Omental fat pad (tissue), 4 donors: ENCODE results near the gene PLK5. TPM values are rescaled to one million over a fixed set of nuclear protein-coding genes. Genes with fewer than 3 reads are reported as not detected.

Experiments
- ATAC-seq: fragments of 150-250 bp; one replicate; pipeline ENCODE4 v1.9.1; 2016; ENCODE audit warnings: mild to moderate bottlenecking, moderate library complexity; ENCODE audit not compliant: low FRiP score
- DNase-seq: peaks from one replicate; pipeline ENCODE4 v3.0.0-alpha.2; 2019; ENCODE audit warnings: low spot score
- CTCF ChIP-seq, 3 donors: fragments of 450-650 bp; IDR thresholded peaks; one replicate each; pipeline ENCODE4 v1.5.1; 2016 to 2017; ENCODE audit warnings: antibody characterized with exemption in 3 of 3, mild to moderate bottlenecking in 3 of 3, moderate library complexity in 2 of 3
- small RNA-seq: library from RNA; depleted of rRNA; stranded (forward); fragments of <200 nt; gene quantifications from one replicate; pipeline ENCODE3, GENCODE V24; 2016
- total RNA-seq, 4 donors: library from RNA; depleted of rRNA; stranded (reverse); fragments of >200 nt; gene quantifications; one replicate each; pipeline ENCODE4 v1.1.0, GENCODE V29; 2016

Gene PLK5
- total RNA-seq, 4 donors from 2014 or later = not detected

GRCh38 chr19:1579222-1579621 is 55.3 kb downstream of the PLK5 start:
- ATAC-seq (no peak), DNase-seq (no peak)
- TF ChIP-seq CTCF (IDR thresholded peaks at IDR 0.05) = no peak

GRCh38 chr19:1580382-1580781 is 56.5 kb downstream of the PLK5 start:
- no peak for ATAC-seq
- TF ChIP-seq CTCF (IDR thresholded peaks at IDR 0.05) = no peak
- no peak for DNase-seq

- no peak for DNase-seq
- no peak for TF ChIP-seq CTCF (IDR thresholded peaks at IDR 0.05)
- ATAC-seq = no peak
Measured at GRCh38 chr19:1580957-1581356, 57.1 kb downstream of the PLK5 start.

- ATAC-seq = no peak
- no peak for TF ChIP-seq CTCF (IDR thresholded peaks at IDR 0.05)
- no peak for DNase-seq
Measured at GRCh38 chr19:1582201-1582600, 58.3 kb downstream of the PLK5 start.

GRCh38 chr19:1584500-1585242 is 60.8 kb downstream of the PLK5 start:
- ATAC-seq = no peak
- no peak for TF ChIP-seq CTCF (IDR thresholded peaks at IDR 0.05)
- no peak for DNase-seq

GRCh38 chr19:1585243-1585580 is 61.3 kb downstream of the PLK5 start:
- TF ChIP-seq CTCF (IDR thresholded peaks at IDR 0.05) = no peak
- ATAC-seq = no peak
- DNase-seq = no peak

Small RNA genes lying within 50 kb of the gene (small RNA-seq; reads per million reads assigned to genes)
- gene AC005943.2 (not detected), gene RN7SL477P (not detected)

Other genes starting within 250 kb of the PLK5 start
- 10 to 100 TPM; 47.2 to 69.1 (median 59.3) TPM for gene FAM174C, start 248.5 kb upstream of the PLK5 start, total RNA-seq
- gene EFNA2, start 238.2 kb upstream of the PLK5 start, total RNA-seq = not detected
- gene NDUFS7, start 140.2 kb upstream of the PLK5 start, total RNA-seq = 100 to 1,000 TPM in 3 of 4 donors, 10 to 100 TPM in 1; 80.3 to 121 (median 114) TPM
- 10 to 100 TPM; 10.8 to 16.2 (median 13.7) TPM for gene GAMT, start 122.5 kb upstream of the PLK5 start, total RNA-seq
- gene DAZAP1, start 116.5 kb upstream of the PLK5 start, total RNA-seq = 10 to 100 TPM; 47.3 to 55.7 (median 51.1) TPM
- 1,000 to 10,000 TPM; 2,522 to 3,708 (median 2,994) TPM for gene RPS15, start 85.7 kb upstream of the PLK5 start, total RNA-seq
- under 1 TPM in 2 of 4 donors, not detected in 2; 0.12 to 0.19 TPM for gene APC2, start 74.0 kb upstream of the PLK5 start, total RNA-seq
- 10 to 100 TPM; 17.6 to 26.2 (median 20.6) TPM for gene C19orf25, start 44.9 kb upstream of the PLK5 start, total RNA-seq
- 1 to 10 TPM; 1.4 to 2.4 (median 2.2) TPM for gene PCSK4, start 33.7 kb upstream of the PLK5 start, total RNA-seq
- gene REEP6, start 32.9 kb upstream of the PLK5 start, total RNA-seq = 1 to 10 TPM; 1.6 to 4.5 (median 2.8) TPM
- gene ADAMTSL5, start 11.1 kb upstream of the PLK5 start, total RNA-seq = 1 to 10 TPM in 2 of 4 donors, under 1 TPM in 2; 0.60 to 4.3 (median 0.89) TPM
- 10 to 100 TPM in 1 of 4 donors, 1 to 10 TPM in 3; 3.3 to 10.2 (median 7.7) TPM for gene MEX3D, start 44.2 kb downstream of the PLK5 start, total RNA-seq
- gene MBD3, start 68.8 kb downstream of the PLK5 start, total RNA-seq = 100 to 1,000 TPM in 1 of 4 donors, 10 to 100 TPM in 3; 71.1 to 100 (median 78.3) TPM
- 10 to 100 TPM; 56.6 to 83.2 (median 64.6) TPM for gene UQCR11, start 81.4 kb downstream of the PLK5 start, total RNA-seq
- 10 to 100 TPM; 24.2 to 46.6 (median 40.4) TPM for gene TCF3, start 128.5 kb downstream of the PLK5 start, total RNA-seq
- gene ONECUT3, start 229.4 kb downstream of the PLK5 start, total RNA-seq = not detected